GM23338 (cell line): ENCODE measurements around the gene CSTPP1. TPM values are rescaled to one million over a fixed set of nuclear protein-coding genes. Genes with fewer than 3 reads are reported as not detected.
A peak's percentile ranks its signal among the peaks of the same experiment; 100 is the strongest.

Experiments used
- ATAC-seq: fragments of 200-7000 bp; cut with Tn5 transposase; 3 replicates; pipeline ENCODE4 v1.9.1; 2020
- DNase-seq: peaks from one replicate; pipeline ENCODE4 v3.0.0-alpha.2; 2015; ENCODE audit warnings: low spot score
- H2AFZ ChIP-seq: fragments of 200-600 bp; sonication (generic); 2 replicates; pipeline ENCODE4 v1.8.0; 2016; ENCODE audit warnings: antibody characterized with exemption, mild to moderate bottlenecking, moderate library complexity
- H3F3A ChIP-seq: fragments of 200-600 bp; sonication (generic); replicated peaks from 2 replicates; pipeline ENCODE4 v1.8.0; 2017; ENCODE audit warnings: antibody characterized with exemption, mixed run types, low read depth
- H3K27ac ChIP-seq: fragments of 200-600 bp; sonication (generic); 2 replicates; pipeline ENCODE4 v1.6.1; 2016; ENCODE audit warnings: low read depth
- H3K27me3 ChIP-seq: fragments of 200-600 bp; sonication (generic); 2 replicates; pipeline ENCODE4 v1.8.0; 2016; ENCODE audit warnings: mild to moderate bottlenecking, mixed run types, moderate library complexity; ENCODE audit not compliant: insufficient read depth
- H3K36me3 ChIP-seq: fragments of 200-600 bp; sonication (generic); 2 replicates; pipeline ENCODE4 v1.8.0; 2016; ENCODE audit warnings: mild to moderate bottlenecking; ENCODE audit not compliant: insufficient read depth
- H3K4me1 ChIP-seq: fragments of 200-600 bp; sonication (generic); 2 replicates; pipeline ENCODE4 v1.8.0; 2016; ENCODE audit warnings: mild to moderate bottlenecking, moderate library complexity; ENCODE audit not compliant: insufficient read depth
- H3K4me2 ChIP-seq: fragments of 200-600 bp; sonication (generic); 2 replicates; pipeline ENCODE4 v1.7.1; 2017; ENCODE audit warnings: mixed run types
- H3K4me3 ChIP-seq: fragments of 200-600 bp; sonication (generic); 2 replicates; pipeline ENCODE4 v1.6.1; 2016; ENCODE audit warnings: mixed run types
- H3K79me2 ChIP-seq: fragments of 200-600 bp; sonication (generic); replicated peaks from 2 replicates; pipeline ENCODE4 v1.8.0; 2017; ENCODE audit warnings: mild to moderate bottlenecking; ENCODE audit not compliant: insufficient read depth
- H3K9me2 ChIP-seq: fragments of 200-600 bp; sonication (generic); 2 replicates; pipeline ENCODE4 v1.8.0; 2017; ENCODE audit not compliant: insufficient read depth
- H4K20me1 ChIP-seq: fragments of 200-600 bp; sonication (generic); replicated peaks from 2 replicates; pipeline ENCODE4 v1.8.0; 2017; ENCODE audit warnings: mild to moderate bottlenecking; ENCODE audit not compliant: insufficient read depth
- H3K27ac Mint-ChIP-seq: 2 replicates; pipeline ENCODE4 v1.8.0; 2020; ENCODE audit warnings: inconsistent platforms, mild to moderate bottlenecking, moderate library complexity, mixed read lengths
- H3K27me3 Mint-ChIP-seq: 3 replicates; pipeline ENCODE4 v1.8.0; 2022; ENCODE audit warnings: low read depth, mild to moderate bottlenecking, moderate library complexity, mixed read lengths, inconsistent platforms; ENCODE audit not compliant: insufficient read depth, poor library complexity
- H3K36me3 Mint-ChIP-seq: 3 replicates; pipeline ENCODE4 v1.8.0; 2021; ENCODE audit warnings: low read depth, mild to moderate bottlenecking, inconsistent platforms, moderate library complexity, mixed read lengths
- H3K4me1 Mint-ChIP-seq: 3 replicates; pipeline ENCODE4 v1.8.0; 2020; ENCODE audit warnings: mild to moderate bottlenecking, inconsistent platforms, mixed read lengths
- H3K4me3 Mint-ChIP-seq: 3 replicates; pipeline ENCODE4 v1.8.0; 2021; ENCODE audit warnings: moderate library complexity, mild to moderate bottlenecking, inconsistent platforms, mixed read lengths
- H3K9me3 Mint-ChIP-seq: 3 replicates; pipeline ENCODE4 v1.8.0; 2020; ENCODE audit warnings: moderate library complexity, mild to moderate bottlenecking, inconsistent platforms, mixed read lengths
- CREB1 ChIP-seq: fragments of 250-450 bp; sonication (Bioruptor Pico); IDR thresholded peaks from 2 replicates; pipeline ENCODE4 v1.5.0; 2020; ENCODE audit warnings: low read depth, mild to moderate bottlenecking, moderate library complexity
- EZH2 ChIP-seq: fragments of 200-600 bp; sonication (generic); IDR thresholded peaks from one replicate; pipeline ENCODE4 v1.8.0; 2017; ENCODE audit warnings: antibody characterized with exemption, mild to moderate bottlenecking, low read depth; ENCODE audit not compliant: unreplicated experiment
- EZH2phosphoT487 ChIP-seq: fragments of 200-600 bp; sonication (generic); IDR thresholded peaks from one replicate; pipeline ENCODE4 v1.8.1; 2018; ENCODE audit warnings: antibody characterized with exemption; ENCODE audit not compliant: unreplicated experiment
- JUNB ChIP-seq: IDR thresholded peaks from one replicate; pipeline ENCODE4 v1.6.1; 2016; ENCODE audit warnings: antibody characterized with exemption; ENCODE audit not compliant: unreplicated experiment
- NANOG ChIP-seq: IDR thresholded peaks from 2 replicates; pipeline ENCODE4 v1.6.1; 2016; ENCODE audit warnings: antibody characterized with exemption, borderline replicate concordance
- STAT1 ChIP-seq: IDR thresholded peaks from one replicate; pipeline ENCODE4 v1.6.1; 2016; ENCODE audit warnings: antibody characterized with exemption; ENCODE audit not compliant: unreplicated experiment
- ZNF114 ChIP-seq: fragments of 250-450 bp; sonication (Bioruptor Pico); IDR thresholded peaks from 2 replicates; pipeline ENCODE4 v1.5.0; 2020; ENCODE audit warnings: mild to moderate bottlenecking, moderate library complexity
- polyA plus RNA-seq: library from polyadenylated mRNA; unstranded; fragments of >200 nt; fragmentation: Nextera tagmentation; extraction: Ambion mirVana; gene quantifications from 2 replicates; pipeline ENCODE4 v1.2.1, GENCODE V29; 2016
- total RNA-seq: library from RNA; depleted of rRNA; stranded (reverse); fragments of >200 nt; shearing (Covaris generic); gene quantifications from 2 replicates; pipeline ENCODE4 v1.2.3, GENCODE V29; 2014
- TF ChIP-seq, protein P1 (sequence below), 2 experiments: fragments of 200-600 bp in 1 of 2; sonication (generic) in 1 of 2; conservative IDR thresholded peaks; 2 replicates each; pipeline versions ENCODE4 v1.5.1 to v1.6.1; 2016 to 2017; ENCODE audit warnings: antibody characterized with exemption in 2 of 2, low read depth in 2 of 2, mild to moderate bottlenecking in 2 of 2, moderate library complexity in 1 of 2
- TF ChIP-seq, protein P2 (sequence below): fragments of 250-450 bp; sonication (Bioruptor Pico); IDR thresholded peaks from 2 replicates; pipeline ENCODE4 v1.5.0; 2020; ENCODE audit warnings: mild to moderate bottlenecking, moderate library complexity
- TF ChIP-seq, protein P3 (sequence below): IDR thresholded peaks from one replicate; pipeline ENCODE4 v1.6.1; 2018; ENCODE audit warnings: antibody characterized with exemption; ENCODE audit not compliant: unreplicated experiment

Gene CSTPP1
- total and polyA plus RNA-seq, 2 experiments from 2014 or later = 23.5 to 42.6 TPM

GRCh38 chr11:46978005-46978491 is 41.5 kb downstream of the CSTPP1 start:
- no peak for ATAC-seq
- no peaks in the 10 kb centered on the region for H3K9me2 ChIP-seq

More at GRCh38 chr11:46978005-46978491, 41.5 kb downstream of the CSTPP1 start:
- no peaks in the 10 kb centered on the region for H3K36me3 Mint-ChIP-seq
- H3K27ac Mint-ChIP-seq = no peak overlapping the region
- no peaks in the 10 kb centered on the region for H3K27me3 ChIP-seq
- TF ChIP-seq NANOG (no peak), EZH2 (no peak), STAT1 (no peak), EZH2phosphoT487 (no peak), ZNF114 (CRISPR knock-in tag) (no peak), CREB1 (CRISPR knock-in tag) (no peak), JUNB (no peak)
- TF ChIP-seq, protein P1, sequence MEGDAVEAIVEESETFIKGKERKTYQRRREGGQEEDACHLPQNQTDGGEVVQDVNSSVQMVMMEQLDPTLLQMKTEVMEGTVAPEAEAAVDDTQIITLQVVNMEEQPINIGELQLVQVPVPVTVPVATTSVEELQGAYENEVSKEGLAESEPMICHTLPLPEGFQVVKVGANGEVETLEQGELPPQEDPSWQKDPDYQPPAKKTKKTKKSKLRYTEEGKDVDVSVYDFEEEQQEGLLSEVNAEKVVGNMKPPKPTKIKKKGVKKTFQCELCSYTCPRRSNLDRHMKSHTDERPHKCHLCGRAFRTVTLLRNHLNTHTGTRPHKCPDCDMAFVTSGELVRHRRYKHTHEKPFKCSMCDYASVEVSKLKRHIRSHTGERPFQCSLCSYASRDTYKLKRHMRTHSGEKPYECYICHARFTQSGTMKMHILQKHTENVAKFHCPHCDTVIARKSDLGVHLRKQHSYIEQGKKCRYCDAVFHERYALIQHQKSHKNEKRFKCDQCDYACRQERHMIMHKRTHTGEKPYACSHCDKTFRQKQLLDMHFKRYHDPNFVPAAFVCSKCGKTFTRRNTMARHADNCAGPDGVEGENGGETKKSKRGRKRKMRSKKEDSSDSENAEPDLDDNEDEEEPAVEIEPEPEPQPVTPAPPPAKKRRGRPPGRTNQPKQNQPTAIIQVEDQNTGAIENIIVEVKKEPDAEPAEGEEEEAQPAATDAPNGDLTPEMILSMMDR (conservative IDR thresholded peaks at IDR 0.05; ENCODE audit: low read depth in 2 of 2) = no peak
- TF ChIP-seq, protein P2, sequence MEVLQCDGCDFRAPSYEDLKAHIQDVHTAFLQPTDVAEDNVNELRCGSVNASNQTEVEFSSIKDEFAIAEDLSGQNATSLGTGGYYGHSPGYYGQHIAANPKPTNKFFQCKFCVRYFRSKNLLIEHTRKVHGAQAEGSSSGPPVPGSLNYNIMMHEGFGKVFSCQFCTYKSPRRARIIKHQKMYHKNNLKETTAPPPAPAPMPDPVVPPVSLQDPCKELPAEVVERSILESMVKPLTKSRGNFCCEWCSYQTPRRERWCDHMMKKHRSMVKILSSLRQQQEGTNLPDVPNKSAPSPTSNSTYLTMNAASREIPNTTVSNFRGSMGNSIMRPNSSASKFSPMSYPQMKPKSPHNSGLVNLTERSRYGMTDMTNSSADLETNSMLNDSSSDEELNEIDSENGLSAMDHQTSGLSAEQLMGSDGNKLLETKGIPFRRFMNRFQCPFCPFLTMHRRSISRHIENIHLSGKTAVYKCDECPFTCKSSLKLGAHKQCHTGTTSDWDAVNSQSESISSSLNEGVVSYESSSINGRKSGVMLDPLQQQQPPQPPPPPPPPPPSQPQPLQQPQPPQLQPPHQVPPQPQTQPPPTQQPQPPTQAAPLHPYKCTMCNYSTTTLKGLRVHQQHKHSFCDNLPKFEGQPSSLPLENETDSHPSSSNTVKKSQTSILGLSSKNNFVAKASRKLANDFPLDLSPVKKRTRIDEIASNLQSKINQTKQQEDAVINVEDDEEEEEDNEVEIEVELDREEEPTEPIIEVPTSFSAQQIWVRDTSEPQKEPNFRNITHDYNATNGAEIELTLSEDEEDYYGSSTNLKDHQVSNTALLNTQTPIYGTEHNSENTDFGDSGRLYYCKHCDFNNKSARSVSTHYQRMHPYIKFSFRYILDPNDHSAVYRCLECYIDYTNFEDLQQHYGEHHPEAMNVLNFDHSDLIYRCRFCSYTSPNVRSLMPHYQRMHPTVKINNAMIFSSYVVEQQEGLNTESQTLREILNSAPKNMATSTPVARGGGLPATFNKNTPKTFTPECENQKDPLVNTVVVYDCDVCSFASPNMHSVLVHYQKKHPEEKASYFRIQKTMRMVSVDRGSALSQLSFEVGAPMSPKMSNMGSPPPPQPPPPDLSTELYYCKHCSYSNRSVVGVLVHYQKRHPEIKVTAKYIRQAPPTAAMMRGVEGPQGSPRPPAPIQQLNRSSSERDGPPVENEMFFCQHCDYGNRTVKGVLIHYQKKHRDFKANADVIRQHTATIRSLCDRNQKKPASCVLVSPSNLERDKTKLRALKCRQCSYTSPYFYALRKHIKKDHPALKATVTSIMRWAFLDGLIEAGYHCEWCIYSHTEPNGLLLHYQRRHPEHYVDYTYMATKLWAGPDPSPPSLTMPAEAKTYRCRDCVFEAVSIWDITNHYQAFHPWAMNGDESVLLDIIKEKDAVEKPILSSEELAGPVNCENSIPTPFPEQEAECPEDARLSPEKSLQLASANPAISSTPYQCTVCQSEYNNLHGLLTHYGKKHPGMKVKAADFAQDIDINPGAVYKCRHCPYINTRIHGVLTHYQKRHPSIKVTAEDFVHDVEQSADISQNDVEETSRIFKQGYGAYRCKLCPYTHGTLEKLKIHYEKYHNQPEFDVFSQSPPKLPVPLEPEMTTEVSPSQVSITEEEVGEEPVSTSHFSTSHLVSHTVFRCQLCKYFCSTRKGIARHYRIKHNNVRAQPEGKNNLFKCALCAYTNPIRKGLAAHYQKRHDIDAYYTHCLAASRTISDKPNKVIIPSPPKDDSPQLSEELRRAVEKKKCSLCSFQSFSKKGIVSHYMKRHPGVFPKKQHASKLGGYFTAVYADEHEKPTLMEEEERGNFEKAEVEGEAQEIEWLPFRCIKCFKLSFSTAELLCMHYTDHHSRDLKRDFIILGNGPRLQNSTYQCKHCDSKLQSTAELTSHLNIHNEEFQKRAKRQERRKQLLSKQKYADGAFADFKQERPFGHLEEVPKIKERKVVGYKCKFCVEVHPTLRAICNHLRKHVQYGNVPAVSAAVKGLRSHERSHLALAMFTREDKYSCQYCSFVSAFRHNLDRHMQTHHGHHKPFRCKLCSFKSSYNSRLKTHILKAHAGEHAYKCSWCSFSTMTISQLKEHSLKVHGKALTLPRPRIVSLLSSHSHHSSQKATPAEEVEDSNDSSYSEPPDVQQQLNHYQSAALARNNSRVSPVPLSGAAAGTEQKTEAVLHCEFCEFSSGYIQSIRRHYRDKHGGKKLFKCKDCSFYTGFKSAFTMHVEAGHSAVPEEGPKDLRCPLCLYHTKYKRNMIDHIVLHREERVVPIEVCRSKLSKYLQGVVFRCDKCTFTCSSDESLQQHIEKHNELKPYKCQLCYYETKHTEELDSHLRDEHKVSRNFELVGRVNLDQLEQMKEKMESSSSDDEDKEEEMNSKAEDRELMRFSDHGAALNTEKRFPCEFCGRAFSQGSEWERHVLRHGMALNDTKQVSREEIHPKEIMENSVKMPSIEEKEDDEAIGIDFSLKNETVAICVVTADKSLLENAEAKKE (CRISPR knock-in tag) = no peak
- TF ChIP-seq, protein P3, sequence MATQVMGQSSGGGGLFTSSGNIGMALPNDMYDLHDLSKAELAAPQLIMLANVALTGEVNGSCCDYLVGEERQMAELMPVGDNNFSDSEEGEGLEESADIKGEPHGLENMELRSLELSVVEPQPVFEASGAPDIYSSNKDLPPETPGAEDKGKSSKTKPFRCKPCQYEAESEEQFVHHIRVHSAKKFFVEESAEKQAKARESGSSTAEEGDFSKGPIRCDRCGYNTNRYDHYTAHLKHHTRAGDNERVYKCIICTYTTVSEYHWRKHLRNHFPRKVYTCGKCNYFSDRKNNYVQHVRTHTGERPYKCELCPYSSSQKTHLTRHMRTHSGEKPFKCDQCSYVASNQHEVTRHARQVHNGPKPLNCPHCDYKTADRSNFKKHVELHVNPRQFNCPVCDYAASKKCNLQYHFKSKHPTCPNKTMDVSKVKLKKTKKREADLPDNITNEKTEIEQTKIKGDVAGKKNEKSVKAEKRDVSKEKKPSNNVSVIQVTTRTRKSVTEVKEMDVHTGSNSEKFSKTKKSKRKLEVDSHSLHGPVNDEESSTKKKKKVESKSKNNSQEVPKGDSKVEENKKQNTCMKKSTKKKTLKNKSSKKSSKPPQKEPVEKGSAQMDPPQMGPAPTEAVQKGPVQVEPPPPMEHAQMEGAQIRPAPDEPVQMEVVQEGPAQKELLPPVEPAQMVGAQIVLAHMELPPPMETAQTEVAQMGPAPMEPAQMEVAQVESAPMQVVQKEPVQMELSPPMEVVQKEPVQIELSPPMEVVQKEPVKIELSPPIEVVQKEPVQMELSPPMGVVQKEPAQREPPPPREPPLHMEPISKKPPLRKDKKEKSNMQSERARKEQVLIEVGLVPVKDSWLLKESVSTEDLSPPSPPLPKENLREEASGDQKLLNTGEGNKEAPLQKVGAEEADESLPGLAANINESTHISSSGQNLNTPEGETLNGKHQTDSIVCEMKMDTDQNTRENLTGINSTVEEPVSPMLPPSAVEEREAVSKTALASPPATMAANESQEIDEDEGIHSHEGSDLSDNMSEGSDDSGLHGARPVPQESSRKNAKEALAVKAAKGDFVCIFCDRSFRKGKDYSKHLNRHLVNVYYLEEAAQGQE = no peak
- H3F3A ChIP-seq = no peaks in the 10 kb centered on the region
- no peaks in the 10 kb centered on the region; the same call in 1 of the 2 replicates for H4K20me1 ChIP-seq
- peaks cover 23% of the 10 kb centered on the region for H3K4me1 ChIP-seq
- no peaks in the 10 kb centered on the region for H3K36me3 ChIP-seq
- no peaks in the 10 kb centered on the region for H3K9me3 Mint-ChIP-seq
- H3K4me3 ChIP-seq = no peak overlapping the region
- H3K4me3 Mint-ChIP-seq = no peak overlapping the region
- peaks cover 6% of the 10 kb centered on the region for H3K27me3 Mint-ChIP-seq
- H3K27ac ChIP-seq = no peak overlapping the region
- peaks cover 29% of the 10 kb centered on the region for H3K4me1 Mint-ChIP-seq
- peak overlapping the region; percentile 57 for H3K4me2 ChIP-seq
- no peak overlapping the region for H2AFZ ChIP-seq
- no peaks in the 10 kb centered on the region for H3K79me2 ChIP-seq
- no peak for DNase-seq
